ENCODE results near the gene KCNH2. TPM values are rescaled to one million over a fixed set of nuclear protein-coding genes. Genes with fewer than 3 reads are reported as not detected.

Gene KCNH2
- total RNA-seq, 2 experiments from 2014 or later: 5.8 to 7.5 TPM

DNA sequence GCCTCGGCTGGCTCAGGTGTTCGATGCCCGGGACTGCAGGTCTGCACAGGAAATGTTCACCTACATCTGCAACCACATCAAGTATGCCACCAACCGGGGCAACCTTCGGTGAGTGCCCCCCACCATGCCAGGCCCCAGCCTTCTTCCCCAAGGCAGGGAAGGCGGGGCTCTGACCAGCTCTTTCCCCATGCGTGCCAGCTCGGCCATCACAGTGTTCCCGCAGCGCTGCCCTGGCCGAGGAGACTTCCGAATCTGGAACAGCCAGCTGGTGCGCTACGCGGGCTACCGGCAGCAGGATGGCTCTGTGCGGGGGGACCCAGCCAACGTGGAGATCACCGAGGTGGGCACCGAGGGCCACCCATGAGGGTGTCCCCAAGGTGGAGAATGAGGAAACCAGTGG, 20.2 kb upstream of the KCNH2 start:
- no peak overlapping the region for H3K4me3 ChIP-seq (ENCODE audit: low read depth, low read length, poor library complexity, severe bottlenecking)
- H3K9me3 ChIP-seq (ENCODE audit: low read length): no peaks in the 10 kb centered on the region
- no peaks in the 10 kb centered on the region for H3K36me3 ChIP-seq (ENCODE audit: insufficient read depth, low read length)
- H4K20me1 ChIP-seq (ENCODE audit: insufficient read depth, low read length): no peaks in the 10 kb centered on the region
- POLR2A ChIA-PET: no interaction called here
- no peak for DNase-seq (ENCODE audit: low spot score)
- TF ChIP-seq, protein P1, sequence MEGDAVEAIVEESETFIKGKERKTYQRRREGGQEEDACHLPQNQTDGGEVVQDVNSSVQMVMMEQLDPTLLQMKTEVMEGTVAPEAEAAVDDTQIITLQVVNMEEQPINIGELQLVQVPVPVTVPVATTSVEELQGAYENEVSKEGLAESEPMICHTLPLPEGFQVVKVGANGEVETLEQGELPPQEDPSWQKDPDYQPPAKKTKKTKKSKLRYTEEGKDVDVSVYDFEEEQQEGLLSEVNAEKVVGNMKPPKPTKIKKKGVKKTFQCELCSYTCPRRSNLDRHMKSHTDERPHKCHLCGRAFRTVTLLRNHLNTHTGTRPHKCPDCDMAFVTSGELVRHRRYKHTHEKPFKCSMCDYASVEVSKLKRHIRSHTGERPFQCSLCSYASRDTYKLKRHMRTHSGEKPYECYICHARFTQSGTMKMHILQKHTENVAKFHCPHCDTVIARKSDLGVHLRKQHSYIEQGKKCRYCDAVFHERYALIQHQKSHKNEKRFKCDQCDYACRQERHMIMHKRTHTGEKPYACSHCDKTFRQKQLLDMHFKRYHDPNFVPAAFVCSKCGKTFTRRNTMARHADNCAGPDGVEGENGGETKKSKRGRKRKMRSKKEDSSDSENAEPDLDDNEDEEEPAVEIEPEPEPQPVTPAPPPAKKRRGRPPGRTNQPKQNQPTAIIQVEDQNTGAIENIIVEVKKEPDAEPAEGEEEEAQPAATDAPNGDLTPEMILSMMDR (conservative IDR thresholded peaks at IDR 0.05; ENCODE audit: low read length): no peak
- no peak for TF ChIP-seq EZH2phosphoT487 (IDR thresholded peaks at IDR 0.05; ENCODE audit: borderline replicate concordance, low read depth, low read length)
- no TSS peak for BruUV-seq (replicated peaks)
- no peak overlapping the region for H3K27ac ChIP-seq (ENCODE audit: low read depth, low read length, poor library complexity, severe bottlenecking)
- intact Hi-C loops (cut with micrococcal nuclease; ENCODE audit: unreplicated experiment): no loop called here
- no peak overlapping the region for H2AFZ ChIP-seq (ENCODE audit: low read length)
- no peaks in the 10 kb centered on the region for H3K79me2 ChIP-seq (ENCODE audit: insufficient read depth, low read depth, low read length)
- H3K4me1 ChIP-seq (ENCODE audit: insufficient read depth, low read length, poor library complexity, severe bottlenecking): peaks cover 21% of the 10 kb centered on the region
- CTCF ChIA-PET (ENCODE audit: unreplicated experiment): no interaction called here
- no peaks in the 10 kb centered on the region for H3K9me2 ChIP-seq (ENCODE audit: insufficient read depth, low read length)
- H3K4me2 ChIP-seq (ENCODE audit: low read length): no peak overlapping the region

GRCh38 chr7:150997817-150998216, 19.7 kb upstream of the KCNH2 start:
- no TSS peak for BruUV-seq (replicated peaks)
- no peak overlapping the region for H3K27ac ChIP-seq (ENCODE audit: low read depth, low read length, poor library complexity, severe bottlenecking)
- no peaks in the 10 kb centered on the region for H3K79me2 ChIP-seq (ENCODE audit: insufficient read depth, low read depth, low read length)
- no peaks in the 10 kb centered on the region for H3K9me2 ChIP-seq (ENCODE audit: insufficient read depth, low read length)
- ChIA-PET POLR2A (no interaction called here), CTCF (ENCODE audit: unreplicated experiment) (no interaction called here)
- DNase-seq (ENCODE audit: low spot score): no peak
- no peak overlapping the region for H3K4me2 ChIP-seq (ENCODE audit: low read length)
- no peaks in the 10 kb centered on the region for H4K20me1 ChIP-seq (ENCODE audit: insufficient read depth, low read length)
- H3K36me3 ChIP-seq (ENCODE audit: insufficient read depth, low read length): no peaks in the 10 kb centered on the region
- no peaks in the 10 kb centered on the region for H3K9me3 ChIP-seq (ENCODE audit: low read length)
- intact Hi-C loops (cut with micrococcal nuclease; ENCODE audit: unreplicated experiment): no loop called here
- TF ChIP-seq EZH2phosphoT487 (IDR thresholded peaks at IDR 0.05; ENCODE audit: borderline replicate concordance, low read depth, low read length): no peak
- TF ChIP-seq, protein P1 (conservative IDR thresholded peaks at IDR 0.05; ENCODE audit: low read length): no peak
- peaks cover 21% of the 10 kb centered on the region for H3K4me1 ChIP-seq (ENCODE audit: insufficient read depth, low read length, poor library complexity, severe bottlenecking)
- no peak overlapping the region for H2AFZ ChIP-seq (ENCODE audit: low read length)
- H3K4me3 ChIP-seq (ENCODE audit: low read depth, low read length, poor library complexity, severe bottlenecking): no peak overlapping the region

GRCh38 chr7:150997075-150997511, 19.0 kb upstream of the KCNH2 start:
- ChIA-PET POLR2A (interaction anchor here (0.6 kb wide), 1 partner anchor 17 kb away, joined by 4 read pairs; no protein-coding TSS in a partner anchor), CTCF (ENCODE audit: unreplicated experiment) (interaction anchor here (0.5 kb wide), 1 partner anchor 1991 kb away, joined by 4 read pairs; no protein-coding TSS in a partner anchor)
- Histone ChIP-seq H3K36me3 (ENCODE audit: insufficient read depth, low read length) (no peaks in the 10 kb centered on the region), H3K27ac (ENCODE audit: low read depth, low read length, poor library complexity, severe bottlenecking) (no peak overlapping the region), H3K4me1 (ENCODE audit: insufficient read depth, low read length, poor library complexity, severe bottlenecking) (peaks cover 21% of the 10 kb centered on the region), H3K79me2 (ENCODE audit: insufficient read depth, low read depth, low read length) (no peaks in the 10 kb centered on the region), H3K9me3 (ENCODE audit: low read length) (no peaks in the 10 kb centered on the region), H3K9me2 (ENCODE audit: insufficient read depth, low read length) (no peaks in the 10 kb centered on the region), H4K20me1 (ENCODE audit: insufficient read depth, low read length) (no peaks in the 10 kb centered on the region), H2AFZ (ENCODE audit: low read length) (no peak overlapping the region), H3K4me2 (ENCODE audit: low read length) (peak overlapping the region; percentile 27), H3K4me3 (ENCODE audit: low read depth, low read length, poor library complexity, severe bottlenecking) (no peak overlapping the region)
- intact Hi-C loops (cut with micrococcal nuclease; ENCODE audit: unreplicated experiment): no loop called here
- no TSS peak for BruUV-seq (replicated peaks)
- TF ChIP-seq, protein P1 (conservative IDR thresholded peaks at IDR 0.05; ENCODE audit: low read length): no peak
- no peak for TF ChIP-seq EZH2phosphoT487 (IDR thresholded peaks at IDR 0.05; ENCODE audit: borderline replicate concordance, low read depth, low read length)
- DNase-seq (ENCODE audit: low spot score): no peak
